Endothelial cell of umbilical vein (primary cell): ENCODE data around the gene UQCRC1. TPM values are rescaled to one million over a fixed set of nuclear protein-coding genes. Genes with fewer than 3 reads are reported as not detected.

Experiments
- BruUV-seq: library from RNA; stranded (reverse); fragments of 400-500 nt; replicated peaks from 2 replicates; lab custom pipeline; 2021; lab: Mats Ljungman, UMichigan
- CTCF ChIA-PET: fragments of 300-600, 350-600 bp; sonication (Branson Sonifier 250); formaldehyde crosslinking; loops from one replicate; lab custom pipeline; 2021; ENCODE audit warnings: antibody characterized with exemption, inconsistent platforms; lab: Charles Lee
- POLR2A ChIA-PET: fragments of 300-600, 350-600 bp; sonication (Branson Sonifier 250); formaldehyde crosslinking; loops from one replicate; lab custom pipeline; 2021; ENCODE audit warnings: antibody characterized with exemption, inconsistent platforms; lab: Charles Lee
- DNase-seq: peaks from one replicate; pipeline ENCODE4 v3.0.0-alpha.2; 2011; ENCODE audit warnings: low read depth, low spot score
- FAIRE-seq: peaks from 2 replicates; lab custom pipeline; 2011; peaks lifted over from hg19 to GRCh38; lab: Jason Lieb, UNC
- H2AFZ ChIP-seq: 2 replicates; pipeline ENCODE4 v1.6.0; 2012; ENCODE audit warnings: low read depth, low read length, control low read depth, inconsistent platforms
- H3K27ac ChIP-seq: 2 replicates; pipeline ENCODE4 v1.5.1; 2011; ENCODE audit warnings: low read depth, mild to moderate bottlenecking, control low read depth, low read length, moderate library complexity; ENCODE audit not compliant: insufficient read depth
- H3K27me3 ChIP-seq, 2 experiments: 2 replicates each; pipeline versions ENCODE4 v1.6.0 to v1.6.1; 2011; ENCODE audit warnings: low read length in 2 of 2, mixed read lengths in 1 of 2; ENCODE audit not compliant: control insufficient read depth in 2 of 2, insufficient read depth in 2 of 2
- H3K36me3 ChIP-seq, 2 experiments: 2 replicates in 1 of 2; 3 replicates in 1 of 2; pipeline ENCODE4 v1.5.1; 2011; ENCODE audit warnings: low read length in 2 of 2, mild to moderate bottlenecking in 1 of 2, moderate library complexity in 1 of 2; ENCODE audit not compliant: control insufficient read depth in 2 of 2, insufficient read depth in 2 of 2; ENCODE audit errors: extremely low read depth in 1 of 2
- H3K4me1 ChIP-seq: 3 replicates; pipeline ENCODE4 v1.5.1; 2011; ENCODE audit warnings: mild to moderate bottlenecking, low read length; ENCODE audit not compliant: control insufficient read depth, insufficient read depth; ENCODE audit errors: extremely low read depth
- H3K4me2 ChIP-seq: 2 replicates; pipeline ENCODE4 v1.6.1; 2011; ENCODE audit warnings: low read length, control low read depth, mixed read lengths; ENCODE audit not compliant: insufficient read depth
- H3K4me3 ChIP-seq, 3 experiments: fragments of 200-600 bp in 1 of 3; sonication (generic), shearing (Covaris generic) in 1 of 3; replicated peaks in 1 of 3; 2 replicates each; pipeline ENCODE4 v1.5.1; 2011 to 2016; ENCODE audit warnings: control low read depth in 3 of 3, low read length in 3 of 3, mild to moderate bottlenecking in 2 of 3, inconsistent platforms in 1 of 3, low read depth in 1 of 3, moderate library complexity in 1 of 3; ENCODE audit not compliant: insufficient read depth in 1 of 3
- H3K79me2 ChIP-seq: 2 replicates; pipeline ENCODE4 v1.6.0; 2012; ENCODE audit warnings: low read length, inconsistent platforms; ENCODE audit not compliant: control insufficient read depth, insufficient read depth
- H3K9ac ChIP-seq: replicated peaks from 2 replicates; pipeline ENCODE3; 2011; ENCODE audit warnings: low read length, control low read depth; ENCODE audit not compliant: insufficient read depth; ENCODE audit errors: extremely low read depth
- H3K9me1 ChIP-seq: replicated peaks from 3 replicates; pipeline ENCODE4 v1.6.0; 2011; ENCODE audit warnings: mild to moderate bottlenecking, low read length; ENCODE audit not compliant: control insufficient read depth, insufficient read depth; ENCODE audit errors: extremely low read depth
- H3K9me3 ChIP-seq: replicated peaks from 2 replicates; pipeline ENCODE4 v1.5.1; 2012; ENCODE audit warnings: low read length, inconsistent platforms; ENCODE audit not compliant: control insufficient read depth, insufficient read depth
- H4K20me1 ChIP-seq: replicated peaks from 2 replicates; pipeline ENCODE3; 2011; ENCODE audit warnings: mild to moderate bottlenecking, low read length; ENCODE audit not compliant: control insufficient read depth, insufficient read depth; ENCODE audit errors: extremely low read depth
- CTCF ChIP-seq, 2 donors: IDR thresholded peaks; 1 replicate in 1 of 2; 2 replicates in 1 of 2; pipeline ENCODE4 v1.5.1; 2011; ENCODE audit warnings: low read length in 2 of 2, mild to moderate bottlenecking in 2 of 2, moderate library complexity in 2 of 2, control low read depth in 1 of 2, inconsistent platforms in 1 of 2, low read depth in 1 of 2; ENCODE audit not compliant: insufficient read depth in 1 of 2; ENCODE audit errors: extremely low read depth in 1 of 2
- FOS ChIP-seq: IDR thresholded peaks from 2 replicates; pipeline ENCODE4 v1.6.1; 2011; ENCODE audit warnings: mild to moderate bottlenecking, low read length, moderate library complexity, borderline replicate concordance; ENCODE audit not compliant: insufficient read depth
- JUN ChIP-seq: IDR thresholded peaks from 2 replicates; pipeline ENCODE4 v1.6.1; 2011; ENCODE audit warnings: borderline replicate concordance, low read depth; ENCODE audit not compliant: insufficient read length, insufficient read depth
- MYC ChIP-seq: IDR thresholded peaks from one replicate; pipeline ENCODE4 v1.6.1; 2011; ENCODE audit warnings: mild to moderate bottlenecking, low read depth, low read length
- POLR2A ChIP-seq: IDR thresholded peaks from 2 replicates; pipeline ENCODE4 v1.6.1; 2012; ENCODE audit warnings: low read depth, mild to moderate bottlenecking, control low read depth, low read length
- dilution Hi-C: fragments of 300-500 bp; cut with MboI; formaldehyde crosslinking; loops from one replicate; pipeline ENCODE4 v1.15.0; 2019; ENCODE audit warnings: low sequenced_read_pairs; ENCODE audit not compliant: extremely low pct_ligation_motif_present
- intact Hi-C: fragments of 100-400 bp; cut with micrococcal nuclease; formaldehyde crosslinking; loops from one replicate; pipeline ENCODE4 v1.10.0; 2022
- polyA plus RNA-seq, 4 experiments: library from polyadenylated mRNA; depleted of rRNA in 3 of 4; stranded (reverse) in 3 of 4; unstranded in 1 of 4; fragments of >200 nt; gene quantifications; 2 replicates each; pipeline versions ENCODE4 v1.2.1 to v1.2.3, GENCODE V29; 2011 to 2012; ENCODE audit warnings: missing spikeins in 1 of 4
- total RNA-seq: library from RNA; stranded (reverse); gene quantifications from 2 replicates; pipeline ENCODE4 v1.2.3, GENCODE V29; 2021
- TF ChIP-seq, protein P1 (sequence below): IDR thresholded peaks from 2 replicates; pipeline ENCODE4 v1.6.1; 2011; ENCODE audit not compliant: insufficient read depth, insufficient read length

The UQCRC1 gene
- total and polyA plus RNA-seq, 2 donors (not counting 3 experiments of a cell fraction or from before 2014, with no cell fraction given) = 184 to 427 TPM

GRCh38 chr3:48584836-48585235 lies 24.6 kb downstream of the UQCRC1 start:
- H3K9me1 ChIP-seq = no peaks in the 10 kb centered on the region
- H3K4me3 ChIP-seq = no peak overlapping the region
- H3K36me3 ChIP-seq = no peaks in the 10 kb centered on the region
- H3K9me3 ChIP-seq = no peaks in the 10 kb centered on the region
- H3K4me1 ChIP-seq = no peaks in the 10 kb centered on the region
- H3K4me2 ChIP-seq = no peak overlapping the region
- CTCF ChIA-PET = interaction anchor here (1.5 kb wide), 1 partner anchor 18 kb away, joined by 3 read pairs; no protein-coding TSS in a partner anchor
- intact Hi-C loops = no loop called here
- POLR2A ChIA-PET = no interaction called here
- no peaks in the 10 kb centered on the region for H3K79me2 ChIP-seq
- H3K27ac ChIP-seq = no peak overlapping the region
- FAIRE-seq (no peak), DNase-seq (no peak)
- BruUV-seq = no TSS peak
- H4K20me1 ChIP-seq = no peaks in the 10 kb centered on the region
- no peak overlapping the region for H3K9ac ChIP-seq
- dilution Hi-C loops = no loop called here
- H3K27me3 ChIP-seq = peaks cover 0 to 3% of the 10 kb centered on the region in 2 experiments
- TF ChIP-seq MYC = no peak
- no peak for TF ChIP-seq FOS
- no peak for TF ChIP-seq CTCF (IDR thresholded peaks at IDR 0.05; ENCODE audit: extremely low read depth in 1 of 2, insufficient read depth in 1 of 2, low read depth in 1 of 2, low read length in 2 of 2)
- no peak for TF ChIP-seq JUN
- TF ChIP-seq, protein P1, sequence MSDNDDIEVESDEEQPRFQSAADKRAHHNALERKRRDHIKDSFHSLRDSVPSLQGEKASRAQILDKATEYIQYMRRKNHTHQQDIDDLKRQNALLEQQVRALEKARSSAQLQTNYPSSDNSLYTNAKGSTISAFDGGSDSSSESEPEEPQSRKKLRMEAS = no peak
- no peak for TF ChIP-seq POLR2A
- H2AFZ ChIP-seq = no peak overlapping the region
